OCI-LY1 (cell line): ENCODE measurements around the gene XRN2.

ENCODE experiments used
- EZH2 ChIP-seq: fragments of 200-600 bp; sonication (generic), shearing (Covaris generic); IDR thresholded peaks from 2 replicates; pipeline ENCODE4 v1.8.0; 2017; ENCODE audit warnings: borderline replicate concordance, mixed run types, mild to moderate bottlenecking, antibody characterized with exemption, low read length, moderate library complexity, mixed read lengths
- TF ChIP-seq, protein P1 (sequence below): fragments of 200-600 bp; sonication (generic), shearing (Covaris generic); IDR thresholded peaks from 2 replicates; pipeline ENCODE4 v1.5.1; 2017; ENCODE audit warnings: mild to moderate bottlenecking, antibody characterized with exemption, low read length, moderate library complexity, mixed read lengths

DNA sequence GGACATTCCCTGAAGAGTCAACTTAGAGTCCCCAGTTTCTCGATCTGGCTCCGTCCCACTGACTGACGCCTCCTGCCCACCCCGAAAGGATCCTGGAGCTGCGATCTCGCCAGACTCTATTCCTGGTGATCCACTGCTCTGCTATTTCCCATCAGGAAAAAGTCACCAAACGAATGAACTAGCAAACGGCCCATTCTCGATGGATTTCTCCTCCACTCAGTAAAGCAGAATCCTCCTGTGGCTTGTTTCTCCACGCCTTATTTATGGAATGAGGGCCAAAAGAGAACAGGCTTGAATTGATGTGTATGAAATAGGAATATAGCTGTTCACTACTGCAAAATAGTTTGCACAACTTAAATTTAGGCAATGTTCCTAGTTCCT lies 88.8 kb downstream of the XRN2 start:
- TF ChIP-seq, protein P1, sequence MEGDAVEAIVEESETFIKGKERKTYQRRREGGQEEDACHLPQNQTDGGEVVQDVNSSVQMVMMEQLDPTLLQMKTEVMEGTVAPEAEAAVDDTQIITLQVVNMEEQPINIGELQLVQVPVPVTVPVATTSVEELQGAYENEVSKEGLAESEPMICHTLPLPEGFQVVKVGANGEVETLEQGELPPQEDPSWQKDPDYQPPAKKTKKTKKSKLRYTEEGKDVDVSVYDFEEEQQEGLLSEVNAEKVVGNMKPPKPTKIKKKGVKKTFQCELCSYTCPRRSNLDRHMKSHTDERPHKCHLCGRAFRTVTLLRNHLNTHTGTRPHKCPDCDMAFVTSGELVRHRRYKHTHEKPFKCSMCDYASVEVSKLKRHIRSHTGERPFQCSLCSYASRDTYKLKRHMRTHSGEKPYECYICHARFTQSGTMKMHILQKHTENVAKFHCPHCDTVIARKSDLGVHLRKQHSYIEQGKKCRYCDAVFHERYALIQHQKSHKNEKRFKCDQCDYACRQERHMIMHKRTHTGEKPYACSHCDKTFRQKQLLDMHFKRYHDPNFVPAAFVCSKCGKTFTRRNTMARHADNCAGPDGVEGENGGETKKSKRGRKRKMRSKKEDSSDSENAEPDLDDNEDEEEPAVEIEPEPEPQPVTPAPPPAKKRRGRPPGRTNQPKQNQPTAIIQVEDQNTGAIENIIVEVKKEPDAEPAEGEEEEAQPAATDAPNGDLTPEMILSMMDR, result no peak
- no peak for TF ChIP-seq EZH2
